Measurements from ENCODE around the gene PSPN.

GRCh38 chr19:6384381-6384780 lies 8.6 kb upstream of the PSPN start:
- TF ChIP-seq SIN3A (IDR thresholded peaks at IDR 0.05; ENCODE audit: borderline replicate concordance in 2 of 2, control insufficient read depth in 1 of 2, low read depth in 2 of 2, low read length in 2 of 2) (no peak), ARID2 (IDR thresholded peaks at IDR 0.05) (no peak), CBX1 (IDR thresholded peaks at IDR 0.05; ENCODE audit: low read depth) (no peak), NCOA1 (IDR thresholded peaks at IDR 0.05; ENCODE audit: low read depth) (no peak), PATZ1 (CRISPR knock-in tag; IDR thresholded peaks at IDR 0.05; ENCODE audit: borderline replicate concordance) (no peak), RAD21 (CRISPR knock-in tag; conservative IDR thresholded peaks at IDR 0.05 in 1 of 2, IDR thresholded peaks at IDR 0.05 in 1 of 2) (no peak), MCM5 (IDR thresholded peaks at IDR 0.05; ENCODE audit: low read depth) (no peak), HMG20A (CRISPR knock-in tag; conservative IDR thresholded peaks at IDR 0.05) (no peak)
